ENCODE results near the gene ESPN. TPM values are rescaled to one million over a fixed set of nuclear protein-coding genes. Genes with fewer than 3 reads are reported as not detected.
"Not testable (repeated sequence)": the region's sequence is repeated elsewhere in the genome, so short reads cannot be mapped to it uniquely, and the experiment has no call there.

Gene ESPN
- total and polyA plus RNA-seq, 2 experiments from 2014 or later, result 31.1 to 65.7 TPM

- Histone ChIP-seq H3K9me2 (replicated peaks; ENCODE audit: insufficient read depth) (no peaks in the 10 kb centered on the region), H3K27me3 (peaks cover 54% of the 10 kb centered on the region), H3K4me2 (no peak overlapping the region), H3K27ac (no peak overlapping the region), H4K20me1 (ENCODE audit: insufficient read depth, poor library complexity, severe bottlenecking) (no peaks in the 10 kb centered on the region), H3K4me3 (no peak overlapping the region), H3K36me3 (replicated peaks; ENCODE audit: insufficient read depth, low read depth) (no peaks in the 10 kb centered on the region), H3K79me2 (no peaks in the 10 kb centered on the region), H3K9me3 (ENCODE audit: low read depth) (no peaks in the 10 kb centered on the region), H2AFZ (no peak overlapping the region), H3K4me1 (ENCODE audit: insufficient read depth) (peaks cover 5% of the 10 kb centered on the region)
- no peak for DNase-seq (ENCODE audit: low spot score)
- TF ChIP-seq EZH2 (IDR thresholded peaks at IDR 0.05; ENCODE audit: borderline replicate concordance), result no peak
- TF ChIP-seq EZH2phosphoT487 (IDR thresholded peaks at IDR 0.05; ENCODE audit: low read depth, severe bottlenecking, unreplicated experiment), result no peak
- TF ChIP-seq CTCF (IDR thresholded peaks at IDR 0.05; ENCODE audit: poor library complexity), result no peak
- WGBS (ENCODE audit: low lambda C conversion rate, missing lambda C conversion rate), result 86% methylated on average over 8 of the region's 10 CpGs
These were observed 2.4 kb downstream of the ESPN start for GRCh38 chr1:6426972-6427350.

GRCh38 chr1:6427441-6428390 is 3.1 kb downstream of the ESPN start:
- TF ChIP-seq EZH2 (IDR thresholded peaks at IDR 0.05; ENCODE audit: borderline replicate concordance) (no peak), CTCF (IDR thresholded peaks at IDR 0.05; ENCODE audit: poor library complexity) (no peak), EZH2phosphoT487 (IDR thresholded peaks at IDR 0.05; ENCODE audit: low read depth, severe bottlenecking, unreplicated experiment) (no peak)
- no peak overlapping the region for H2AFZ ChIP-seq
- DNase-seq (ENCODE audit: low spot score), result no peak
- no peaks in the 10 kb centered on the region for H3K9me2 ChIP-seq (replicated peaks; ENCODE audit: insufficient read depth)
- H3K9me3 ChIP-seq (ENCODE audit: low read depth), result no peaks in the 10 kb centered on the region
- no peaks in the 10 kb centered on the region for H3K36me3 ChIP-seq (replicated peaks; ENCODE audit: insufficient read depth, low read depth)
- H3K4me2 ChIP-seq, result no peak overlapping the region
- no peak overlapping the region for H3K27ac ChIP-seq
- no peak overlapping the region for H3K4me3 ChIP-seq
- no peaks in the 10 kb centered on the region for H3K79me2 ChIP-seq
- no peaks in the 10 kb centered on the region for H4K20me1 ChIP-seq (ENCODE audit: insufficient read depth, poor library complexity, severe bottlenecking)
- WGBS (ENCODE audit: low lambda C conversion rate, missing lambda C conversion rate), result 90% methylated on average over 25 of the region's 26 CpGs
- peaks cover 5% of the 10 kb centered on the region for H3K4me1 ChIP-seq (ENCODE audit: insufficient read depth)
- H3K27me3 ChIP-seq, result peaks cover 46% of the 10 kb centered on the region

- H2AFZ ChIP-seq; H3K9me2 ChIP-seq (replicated peaks; ENCODE audit: insufficient read depth); H3K4me3 ChIP-seq; DNase-seq (ENCODE audit: low spot score); H3K9me3 ChIP-seq (ENCODE audit: low read depth); H3K79me2 ChIP-seq; H3K4me1 ChIP-seq (ENCODE audit: insufficient read depth); H3K36me3 ChIP-seq (replicated peaks; ENCODE audit: insufficient read depth, low read depth); H3K27ac ChIP-seq; H3K4me2 ChIP-seq; H4K20me1 ChIP-seq (ENCODE audit: insufficient read depth, poor library complexity, severe bottlenecking): not testable (repeated sequence)
- WGBS (ENCODE audit: low lambda C conversion rate, missing lambda C conversion rate), result 81% methylated on average over 6 of the region's 6 CpGs
- H3K27me3 ChIP-seq, result peaks cover 39% of the 10 kb centered on the region
These were observed 3.9 kb downstream of the ESPN start for GRCh38 chr1:6428453-6428852.

DNA sequence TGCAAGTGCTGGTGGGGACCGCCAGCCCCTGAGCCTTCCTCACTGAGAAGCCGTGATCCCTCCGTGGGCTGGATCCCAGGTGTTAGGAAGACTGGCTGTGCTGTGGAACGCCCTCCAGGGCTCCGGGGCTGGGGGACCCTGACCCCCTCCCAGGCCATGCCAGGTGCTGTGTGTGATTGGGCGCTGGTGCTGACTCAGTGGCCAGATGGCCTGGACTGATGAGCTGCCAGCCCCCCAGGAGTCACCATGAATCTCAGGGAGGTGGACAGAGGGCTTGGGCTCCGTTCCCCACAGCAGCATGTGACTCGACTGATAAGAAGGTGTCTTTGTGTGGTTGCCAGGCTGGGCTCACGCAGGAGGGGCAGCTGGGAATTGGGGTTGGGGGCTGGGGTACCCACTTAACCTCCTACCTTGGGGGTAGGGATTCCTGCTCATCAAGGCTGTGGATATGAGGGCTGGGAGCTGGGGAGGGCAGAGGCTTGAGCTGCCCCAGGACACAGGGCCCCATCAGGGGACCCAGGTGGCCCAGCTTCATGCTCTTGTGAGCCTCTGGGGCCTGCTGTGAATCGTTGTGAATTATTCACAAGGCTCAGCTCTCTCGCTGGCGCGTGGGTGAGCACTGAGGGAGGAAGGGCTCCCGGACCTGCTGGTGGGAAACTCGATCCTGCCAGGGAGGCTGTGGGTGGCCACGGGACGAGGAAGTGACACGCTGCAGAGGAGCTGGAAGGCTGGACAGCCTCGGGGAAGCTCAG is 5.3 kb downstream of the ESPN start:
- H3K27ac ChIP-seq; H3K36me3 ChIP-seq (replicated peaks; ENCODE audit: insufficient read depth, low read depth); H3K4me1 ChIP-seq (ENCODE audit: insufficient read depth); H3K4me2 ChIP-seq; H3K4me3 ChIP-seq; H2AFZ ChIP-seq; H3K9me3 ChIP-seq (ENCODE audit: low read depth); H4K20me1 ChIP-seq (ENCODE audit: insufficient read depth, poor library complexity, severe bottlenecking); DNase-seq (ENCODE audit: low spot score); H3K79me2 ChIP-seq; H3K9me2 ChIP-seq (replicated peaks; ENCODE audit: insufficient read depth): not testable (repeated sequence)
- peaks cover 29% of the 10 kb centered on the region for H3K27me3 ChIP-seq
- 50% methylated on average over 19 of the region's 19 CpGs for WGBS (ENCODE audit: low lambda C conversion rate, missing lambda C conversion rate)

DNA sequence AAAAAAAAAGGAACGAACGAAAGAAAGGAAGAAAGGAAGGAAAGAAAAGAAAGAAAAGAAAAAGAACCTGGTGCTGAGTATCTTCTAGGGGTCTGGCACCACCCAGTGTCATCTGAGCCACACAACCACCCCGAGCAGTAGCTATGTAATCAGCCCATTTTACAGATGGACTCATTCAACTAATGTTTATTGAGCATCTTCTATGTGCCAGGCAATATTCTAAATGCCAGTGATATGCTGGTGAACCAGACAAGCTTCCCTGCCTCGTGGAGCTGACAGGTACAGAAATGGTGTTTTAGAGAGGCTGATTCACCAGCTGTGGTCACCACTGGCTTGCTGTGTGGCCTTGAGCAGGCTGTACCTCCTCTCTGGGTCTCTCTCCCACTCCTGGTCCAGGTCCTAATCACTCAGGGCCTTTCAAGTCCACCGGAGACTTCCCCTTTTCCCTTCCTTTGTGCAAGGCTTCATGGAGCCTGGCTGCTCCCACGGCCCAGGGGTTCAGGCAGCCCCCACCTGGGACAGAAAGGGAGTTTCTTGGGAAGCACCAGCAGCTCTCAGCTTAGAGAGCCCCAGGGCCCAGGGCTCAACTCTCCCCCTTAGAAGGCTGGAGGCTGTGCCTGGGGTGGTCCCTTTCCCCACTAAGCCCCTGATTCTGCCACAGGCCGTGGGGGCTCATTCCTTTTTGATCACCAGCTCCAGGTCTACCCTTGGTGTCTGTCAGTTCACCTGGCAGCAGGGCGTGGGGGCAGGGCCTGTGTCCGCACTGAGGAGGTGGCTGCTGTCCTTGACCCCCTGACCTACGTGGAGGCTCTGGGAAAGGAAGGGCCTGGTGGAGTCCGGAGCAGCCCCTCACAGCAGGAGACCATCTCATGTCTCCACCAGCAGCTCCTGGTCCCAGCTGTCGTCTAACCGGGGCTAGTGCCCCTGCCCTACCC is 7.3 kb downstream of the ESPN start:
- H3K9me2 ChIP-seq (replicated peaks; ENCODE audit: insufficient read depth); H3K9me3 ChIP-seq (ENCODE audit: low read depth); H3K27ac ChIP-seq; H3K4me2 ChIP-seq; H4K20me1 ChIP-seq (ENCODE audit: insufficient read depth, poor library complexity, severe bottlenecking); H3K4me1 ChIP-seq (ENCODE audit: insufficient read depth); H3K4me3 ChIP-seq; H2AFZ ChIP-seq; H3K79me2 ChIP-seq; H3K27me3 ChIP-seq; H3K36me3 ChIP-seq (replicated peaks; ENCODE audit: insufficient read depth, low read depth); DNase-seq (ENCODE audit: low spot score): not testable (repeated sequence)
- WGBS (ENCODE audit: low lambda C conversion rate, missing lambda C conversion rate), result 71% methylated on average over 11 of the region's 13 CpGs
